Progenitor cell of endocrine pancreas (in vitro differentiated cells): ENCODE results near the gene TNKS1BP1. TPM values are rescaled to one million over a fixed set of nuclear protein-coding genes. Genes with fewer than 3 reads are reported as not detected.

Source experiments
- DNase-seq: peaks from one replicate; pipeline ENCODE4 v3.0.0; 2021; ENCODE audit warnings: low spot score; ENCODE audit not compliant: unreplicated experiment
- H3K27ac Mint-ChIP-seq: 2 replicates; pipeline ENCODE4 v1.8.0; 2021; ENCODE audit warnings: mild to moderate bottlenecking, moderate library complexity, mixed read lengths
- H3K27me3 Mint-ChIP-seq: 2 replicates; pipeline ENCODE4 v1.8.0; 2021; ENCODE audit warnings: mixed read lengths
- H3K36me3 Mint-ChIP-seq: 2 replicates; pipeline ENCODE4 v1.8.0; 2022; ENCODE audit warnings: mixed read lengths; ENCODE audit not compliant: insufficient read depth
- H3K4me1 Mint-ChIP-seq: 2 replicates; pipeline ENCODE4 v1.8.0; 2021; ENCODE audit warnings: low read depth, mixed read lengths
- H3K4me3 Mint-ChIP-seq: 2 replicates; pipeline ENCODE4 v1.8.0; 2021; ENCODE audit warnings: low read depth, mild to moderate bottlenecking, moderate library complexity, mixed read lengths
- H3K9me3 Mint-ChIP-seq: 2 replicates; pipeline ENCODE4 v1.8.0; 2021; ENCODE audit warnings: low read depth, mixed read lengths
- CTCF ChIP-seq: fragments of 200-600 bp; sonication (generic); IDR thresholded peaks from one replicate; pipeline ENCODE4 v1.5.0; 2021; ENCODE audit warnings: antibody characterized with exemption, mild to moderate bottlenecking; ENCODE audit not compliant: unreplicated experiment
- total RNA-seq: library from RNA; stranded (reverse); gene quantifications from 2 replicates; pipeline ENCODE4 v1.2.1, GENCODE V29; 2021

TNKS1BP1 gene
- total RNA-seq, 1 donor from 2014 or later: 108 TPM

GRCh38 chr11:57347336-57347735, 22.6 kb upstream of the TNKS1BP1 start:
- H3K4me1 Mint-ChIP-seq: peaks cover 6% of the 10 kb centered on the region
- H3K9me3 Mint-ChIP-seq: peaks cover 4% of the 10 kb centered on the region
- no peak for TF ChIP-seq CTCF
- no peak for DNase-seq
- no peaks in the 10 kb centered on the region for H3K36me3 Mint-ChIP-seq
- peaks cover 4% of the 10 kb centered on the region for H3K27me3 Mint-ChIP-seq
- no peak overlapping the region for H3K4me3 Mint-ChIP-seq
- H3K27ac Mint-ChIP-seq: no peak overlapping the region

DNA sequence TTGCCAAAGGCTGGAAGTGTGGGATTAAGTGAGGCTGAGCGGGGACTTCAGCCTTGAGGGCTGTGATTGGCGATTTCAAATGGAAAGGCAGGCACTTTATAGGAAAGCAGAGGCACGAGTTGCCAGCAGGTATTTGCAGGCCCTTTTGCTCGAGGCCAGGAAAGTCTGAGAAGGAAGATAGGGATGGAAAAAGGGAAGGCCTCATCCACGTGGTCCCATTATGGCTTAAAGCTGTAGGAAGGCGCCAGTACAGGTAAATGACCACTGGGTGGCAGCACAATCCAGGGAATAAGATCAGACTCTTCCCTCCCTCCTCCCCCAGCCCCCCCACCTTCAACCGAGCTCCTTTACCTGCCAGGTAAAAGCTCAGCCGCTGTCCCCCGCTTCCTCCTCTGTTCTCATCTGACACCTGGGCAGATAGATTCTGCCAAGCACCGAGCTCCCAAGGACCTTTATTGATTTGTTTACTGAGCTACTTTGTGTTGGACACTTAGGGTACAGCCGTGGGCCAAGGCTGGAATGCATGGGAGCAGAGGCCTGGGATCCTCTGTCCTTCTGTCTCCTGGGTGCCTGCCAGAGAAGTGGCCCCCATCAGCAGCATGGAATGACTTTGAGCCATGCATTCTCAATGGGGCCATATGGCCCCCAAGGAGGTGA, 20.9 kb upstream of the TNKS1BP1 start:
- Mint-ChIP-seq H3K4me3 (no peak overlapping the region), H3K36me3 (no peaks in the 10 kb centered on the region), H3K27me3 (peaks cover 9% of the 10 kb centered on the region), H3K27ac (peak overlapping the region; percentile 89), H3K4me1 (peaks cover 6% of the 10 kb centered on the region), H3K9me3 (no peaks in the 10 kb centered on the region)
- TF ChIP-seq CTCF: peak; percentile 88
- DNase-seq: peak; percentile 68

- H3K4me3 Mint-ChIP-seq: no peak overlapping the region
- no peaks in the 10 kb centered on the region for H3K9me3 Mint-ChIP-seq
- no peak for TF ChIP-seq CTCF
- no peak for DNase-seq
- peaks cover 10% of the 10 kb centered on the region for H3K4me1 Mint-ChIP-seq
- H3K36me3 Mint-ChIP-seq: no peaks in the 10 kb centered on the region
- peaks cover 13% of the 10 kb centered on the region for H3K27me3 Mint-ChIP-seq
- no peak overlapping the region for H3K27ac Mint-ChIP-seq
These were observed 20.1 kb upstream of the TNKS1BP1 start for GRCh38 chr11:57344826-57345225.

- TF ChIP-seq CTCF: no peak
- Mint-ChIP-seq H3K36me3 (no peaks in the 10 kb centered on the region), H3K4me1 (peaks cover 15% of the 10 kb centered on the region), H3K27me3 (peaks cover 15% of the 10 kb centered on the region), H3K4me3 (no peak overlapping the region), H3K9me3 (no peaks in the 10 kb centered on the region), H3K27ac (no peak overlapping the region)
- no peak for DNase-seq
These were observed 19.1 kb upstream of the TNKS1BP1 start for GRCh38 chr11:57343825-57344224.

GRCh38 chr11:57342702-57343101, 17.9 kb upstream of the TNKS1BP1 start:
- TF ChIP-seq CTCF: no peak
- no peak for DNase-seq
- no peaks in the 10 kb centered on the region for H3K36me3 Mint-ChIP-seq
- H3K27me3 Mint-ChIP-seq: peaks cover 11% of the 10 kb centered on the region
- peaks cover 15% of the 10 kb centered on the region for H3K4me1 Mint-ChIP-seq
- no peak overlapping the region for H3K27ac Mint-ChIP-seq
- no peak overlapping the region for H3K4me3 Mint-ChIP-seq
- H3K9me3 Mint-ChIP-seq: no peaks in the 10 kb centered on the region
